ENCODE data around the gene MYO1D.

DNA sequence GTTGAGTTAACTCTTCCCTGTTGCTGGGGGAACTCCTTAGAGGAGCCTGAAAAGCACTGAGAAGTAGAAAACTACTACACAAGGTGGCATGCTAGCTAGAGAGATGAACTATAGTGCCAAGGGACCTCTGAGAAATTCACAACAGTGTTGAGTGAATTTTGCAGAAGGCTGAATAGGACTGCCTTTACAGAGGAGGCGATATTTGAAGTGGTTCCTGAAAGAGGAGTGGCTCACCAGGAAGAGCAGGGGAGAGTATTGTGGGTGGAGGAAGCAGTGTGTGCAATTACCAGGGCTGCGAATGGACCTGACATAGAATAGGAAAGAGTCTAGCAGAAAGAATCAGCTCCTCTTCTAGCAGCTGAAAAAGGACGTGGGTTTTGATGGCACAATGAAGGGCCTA is 323.8 kb downstream of the MYO1D start:
- TF ChIP-seq, protein P1, sequence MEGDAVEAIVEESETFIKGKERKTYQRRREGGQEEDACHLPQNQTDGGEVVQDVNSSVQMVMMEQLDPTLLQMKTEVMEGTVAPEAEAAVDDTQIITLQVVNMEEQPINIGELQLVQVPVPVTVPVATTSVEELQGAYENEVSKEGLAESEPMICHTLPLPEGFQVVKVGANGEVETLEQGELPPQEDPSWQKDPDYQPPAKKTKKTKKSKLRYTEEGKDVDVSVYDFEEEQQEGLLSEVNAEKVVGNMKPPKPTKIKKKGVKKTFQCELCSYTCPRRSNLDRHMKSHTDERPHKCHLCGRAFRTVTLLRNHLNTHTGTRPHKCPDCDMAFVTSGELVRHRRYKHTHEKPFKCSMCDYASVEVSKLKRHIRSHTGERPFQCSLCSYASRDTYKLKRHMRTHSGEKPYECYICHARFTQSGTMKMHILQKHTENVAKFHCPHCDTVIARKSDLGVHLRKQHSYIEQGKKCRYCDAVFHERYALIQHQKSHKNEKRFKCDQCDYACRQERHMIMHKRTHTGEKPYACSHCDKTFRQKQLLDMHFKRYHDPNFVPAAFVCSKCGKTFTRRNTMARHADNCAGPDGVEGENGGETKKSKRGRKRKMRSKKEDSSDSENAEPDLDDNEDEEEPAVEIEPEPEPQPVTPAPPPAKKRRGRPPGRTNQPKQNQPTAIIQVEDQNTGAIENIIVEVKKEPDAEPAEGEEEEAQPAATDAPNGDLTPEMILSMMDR (IDR thresholded peaks at IDR 0.05) = no peak
- no peak for TF ChIP-seq POLR2A (IDR thresholded peaks at IDR 0.05)
- TF ChIP-seq EP300 (IDR thresholded peaks at IDR 0.05) = no peak
